ENCODE measurements around the gene ANO1.
A peak's percentile ranks its signal among the peaks of the same experiment; 100 is the strongest.

ANO1 gene

DNA sequence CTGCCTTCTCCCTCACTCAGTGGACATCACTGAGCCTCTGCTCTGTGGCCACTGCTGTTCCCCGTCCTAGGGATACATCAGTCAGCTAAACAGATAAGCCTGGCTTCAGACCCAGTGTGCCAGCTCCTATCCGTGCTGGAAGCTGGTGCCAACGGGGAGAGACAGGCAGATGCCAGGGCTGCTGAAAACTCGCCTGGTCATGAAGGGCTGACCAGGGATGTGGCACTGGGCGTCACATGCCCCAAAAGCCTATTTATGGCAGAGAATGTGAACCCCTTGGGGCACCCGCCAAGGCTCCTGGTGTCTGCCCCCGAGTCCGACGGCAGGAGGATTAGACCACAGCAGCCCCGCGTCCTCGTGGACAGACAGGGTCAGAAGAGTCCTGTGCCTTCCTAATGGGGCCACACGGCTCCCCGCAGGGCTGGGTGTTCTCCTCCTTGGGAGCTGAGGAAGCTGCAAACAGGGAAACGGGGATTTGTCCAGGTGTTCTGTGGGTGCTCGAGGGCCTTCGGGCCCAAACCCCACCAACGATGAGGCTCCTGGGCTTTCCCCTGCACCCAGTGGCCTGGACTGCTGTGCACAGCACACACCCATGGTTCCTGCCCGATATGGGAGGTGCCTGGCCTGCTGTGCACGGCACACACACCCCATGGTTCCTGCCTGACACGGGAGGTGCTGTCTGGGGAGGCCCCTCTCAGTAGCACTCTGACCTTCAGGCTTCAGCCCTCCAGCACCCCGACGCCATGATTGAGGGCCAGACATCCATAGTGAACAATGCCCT lies 19.9 kb downstream of the ANO1 start:
- no peak for DNase-seq

DNA sequence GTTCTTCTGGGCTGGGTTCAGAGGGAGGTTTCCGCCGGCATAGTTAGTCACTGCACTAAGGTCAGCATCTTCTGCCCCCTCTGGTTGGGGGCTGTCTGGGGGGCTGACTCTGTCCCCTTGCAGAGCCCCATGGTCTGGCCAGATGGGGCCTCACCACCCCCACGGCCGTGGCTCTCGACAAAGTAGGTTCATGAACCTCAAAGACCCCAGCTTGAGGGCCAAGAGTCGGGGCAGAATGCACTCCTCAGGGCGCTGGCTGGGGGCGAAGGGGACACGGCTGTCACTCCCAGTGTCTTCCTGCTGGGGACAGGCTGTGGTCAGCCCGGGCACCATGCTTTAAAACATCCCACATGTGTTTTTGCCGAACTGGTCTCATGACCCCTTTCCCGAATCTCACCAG lies 20.8 kb downstream of the ANO1 start:
- DNase-seq, result no peak

DNA sequence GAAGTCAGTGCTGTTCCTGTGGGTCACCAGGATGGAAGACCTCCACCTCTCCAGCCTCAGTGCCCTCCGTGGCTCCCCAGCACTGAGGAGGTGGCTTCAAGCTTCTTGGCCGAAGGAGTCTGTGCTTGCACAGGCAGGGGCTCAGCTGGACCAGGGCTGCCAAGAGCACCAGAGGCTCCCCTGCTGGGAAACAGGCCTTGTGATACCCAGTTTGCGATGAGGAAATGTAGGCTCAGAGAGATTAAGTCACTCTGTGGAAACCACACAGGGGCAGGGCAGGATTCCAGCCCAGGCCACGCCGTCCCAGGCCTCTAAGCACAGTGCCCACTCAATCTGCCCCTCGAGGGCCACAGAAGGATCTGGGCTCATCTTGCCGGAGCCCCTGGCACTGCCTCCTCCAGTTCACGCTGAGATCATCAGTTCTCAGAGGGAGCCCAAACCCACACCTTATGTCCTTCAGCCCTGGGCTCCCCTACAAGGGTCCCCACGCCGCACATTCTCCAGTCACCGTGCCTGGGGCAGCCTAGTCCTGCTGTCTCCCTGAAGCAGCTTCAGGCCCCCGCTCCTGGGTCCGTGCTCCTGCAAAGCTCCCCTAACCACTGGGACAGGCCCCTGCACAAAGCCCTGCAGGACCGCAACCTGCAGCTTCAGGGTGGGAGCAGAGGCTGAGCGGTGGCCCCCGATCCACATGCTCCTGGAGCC lies 21.6 kb downstream of the ANO1 start:
- no peak for DNase-seq

DNA sequence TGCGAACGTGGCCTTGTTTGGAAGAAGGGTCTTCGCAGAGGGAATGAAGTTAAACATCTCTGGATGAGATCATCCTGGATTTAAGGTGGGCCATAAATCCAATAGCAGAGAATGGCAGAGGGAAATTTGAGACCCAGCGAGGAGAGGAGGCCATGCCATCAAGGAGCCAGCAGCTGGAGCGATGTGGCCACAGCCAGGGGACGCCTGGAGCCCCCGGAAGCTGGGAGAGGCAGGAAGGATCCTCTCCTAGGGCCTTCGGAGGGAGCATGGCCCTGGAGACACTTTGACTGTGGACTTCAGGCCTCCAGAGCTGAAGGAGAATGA lies 22.1 kb downstream of the ANO1 start:
- no peak for DNase-seq

DNA sequence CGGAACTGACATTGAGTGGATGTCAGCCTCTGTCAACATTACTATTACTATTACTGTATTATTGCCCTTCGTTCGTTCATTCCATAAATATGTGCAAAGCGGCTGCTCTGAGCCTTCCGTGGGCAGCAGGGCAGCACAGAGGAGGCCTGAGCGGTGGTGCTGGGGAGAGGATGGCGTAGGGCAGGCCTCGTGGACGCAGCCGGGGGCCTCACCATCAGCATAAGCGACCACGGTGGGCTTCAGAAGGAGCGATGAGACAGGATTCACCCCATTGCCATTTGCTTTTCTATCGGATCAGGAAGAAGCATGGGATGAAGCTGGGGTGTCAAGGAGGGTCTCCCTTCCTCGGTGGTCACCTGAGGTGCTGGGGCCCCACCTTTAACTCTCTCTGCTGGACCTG lies 22.7 kb downstream of the ANO1 start:
- no peak for DNase-seq

DNA sequence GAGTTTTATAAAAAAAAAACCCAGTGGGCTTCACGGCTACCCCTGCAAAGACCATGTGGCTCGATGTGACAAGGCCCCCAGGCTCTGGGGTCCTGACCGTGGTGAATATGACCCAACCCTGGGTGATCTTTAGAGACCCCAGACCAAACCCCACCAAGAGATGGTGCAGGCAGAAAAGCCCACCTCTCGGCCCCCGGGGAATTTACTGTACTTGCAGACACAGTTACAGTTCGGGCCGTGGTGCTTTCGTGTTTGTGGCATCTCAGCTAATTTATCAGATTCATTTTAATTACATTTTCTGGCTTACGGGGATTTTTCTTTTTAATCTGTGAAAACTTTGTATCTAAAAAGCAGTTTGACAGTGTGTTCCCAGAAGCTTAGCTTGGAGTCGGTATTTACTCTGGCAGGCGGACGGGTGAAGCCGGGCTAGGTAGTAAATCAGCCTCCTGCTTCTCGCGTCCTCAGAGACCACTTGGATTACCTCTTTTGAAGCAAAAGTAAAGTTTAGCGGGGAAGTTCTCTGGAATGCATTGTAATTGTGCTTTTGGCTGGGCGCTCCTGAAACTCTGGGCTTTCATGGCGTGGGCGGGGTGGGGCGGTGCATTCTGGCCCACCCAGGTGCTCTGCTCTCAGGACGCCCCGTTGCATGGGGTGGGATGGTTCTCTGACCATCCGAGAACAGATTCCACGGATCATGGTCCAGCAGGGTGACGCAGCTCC lies 25.3 kb downstream of the ANO1 start:
- no peak for DNase-seq

DNA sequence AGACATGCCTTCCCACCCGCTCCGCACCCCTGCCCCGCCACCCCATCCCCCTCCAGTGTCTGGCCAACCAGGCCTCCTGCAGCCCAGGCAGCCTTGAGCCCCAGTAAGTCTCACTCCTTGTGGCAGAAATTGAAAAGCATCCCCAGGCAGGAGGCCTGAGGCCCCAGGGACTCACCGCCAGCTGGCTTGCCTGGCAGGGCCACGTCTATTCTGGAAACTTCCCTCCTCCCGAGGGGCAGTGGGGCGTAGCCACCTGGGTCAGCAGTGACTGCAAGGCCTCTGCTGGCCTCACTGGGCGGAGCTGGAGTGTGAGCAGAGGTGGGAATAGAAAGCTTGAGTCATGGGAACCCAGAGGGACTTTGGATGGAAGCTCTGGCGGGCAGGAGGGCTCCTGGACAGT lies 26.3 kb downstream of the ANO1 start:
- DNase-seq, result no peak

DNA sequence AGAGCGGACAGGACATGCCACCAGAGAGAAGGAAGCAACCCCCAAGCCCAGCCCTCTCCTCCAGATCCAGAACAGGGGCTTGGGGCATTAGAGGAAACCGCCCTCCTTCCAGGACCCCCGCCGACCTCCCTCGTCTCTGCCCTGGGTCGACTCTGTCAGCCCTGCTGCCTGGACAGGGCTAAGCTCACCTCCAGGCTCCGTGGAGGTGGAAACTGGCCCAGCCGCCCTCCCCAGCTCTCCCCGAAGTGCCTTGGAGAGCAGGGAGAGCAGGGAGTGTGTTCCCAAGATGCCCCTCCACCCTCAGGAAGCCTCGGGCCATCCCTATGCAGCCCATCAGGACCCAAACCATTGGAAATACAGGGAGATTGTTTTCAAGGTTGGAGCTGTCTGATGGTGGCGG lies 26.8 kb downstream of the ANO1 start:
- no peak for DNase-seq

DNA sequence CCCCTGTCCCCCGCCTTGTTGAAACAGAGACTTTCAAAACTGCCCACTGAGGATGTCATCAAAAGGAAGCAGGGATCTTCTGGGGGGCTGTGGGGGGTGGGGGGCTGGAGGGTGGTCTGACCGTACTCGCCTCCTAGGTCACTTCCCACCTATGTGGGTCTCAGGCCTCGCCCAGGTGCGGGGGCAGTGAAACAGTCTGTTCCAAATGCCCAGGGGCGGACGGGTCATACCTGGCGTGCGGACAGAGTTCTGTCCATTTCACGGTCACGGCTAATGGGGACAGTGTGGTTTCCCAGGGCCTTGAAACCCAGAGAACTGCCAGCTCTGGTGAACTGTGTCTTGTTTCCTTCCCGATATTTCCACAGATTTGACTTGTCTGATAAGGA lies 27.2 kb downstream of the ANO1 start:
- no peak for DNase-seq

DNA sequence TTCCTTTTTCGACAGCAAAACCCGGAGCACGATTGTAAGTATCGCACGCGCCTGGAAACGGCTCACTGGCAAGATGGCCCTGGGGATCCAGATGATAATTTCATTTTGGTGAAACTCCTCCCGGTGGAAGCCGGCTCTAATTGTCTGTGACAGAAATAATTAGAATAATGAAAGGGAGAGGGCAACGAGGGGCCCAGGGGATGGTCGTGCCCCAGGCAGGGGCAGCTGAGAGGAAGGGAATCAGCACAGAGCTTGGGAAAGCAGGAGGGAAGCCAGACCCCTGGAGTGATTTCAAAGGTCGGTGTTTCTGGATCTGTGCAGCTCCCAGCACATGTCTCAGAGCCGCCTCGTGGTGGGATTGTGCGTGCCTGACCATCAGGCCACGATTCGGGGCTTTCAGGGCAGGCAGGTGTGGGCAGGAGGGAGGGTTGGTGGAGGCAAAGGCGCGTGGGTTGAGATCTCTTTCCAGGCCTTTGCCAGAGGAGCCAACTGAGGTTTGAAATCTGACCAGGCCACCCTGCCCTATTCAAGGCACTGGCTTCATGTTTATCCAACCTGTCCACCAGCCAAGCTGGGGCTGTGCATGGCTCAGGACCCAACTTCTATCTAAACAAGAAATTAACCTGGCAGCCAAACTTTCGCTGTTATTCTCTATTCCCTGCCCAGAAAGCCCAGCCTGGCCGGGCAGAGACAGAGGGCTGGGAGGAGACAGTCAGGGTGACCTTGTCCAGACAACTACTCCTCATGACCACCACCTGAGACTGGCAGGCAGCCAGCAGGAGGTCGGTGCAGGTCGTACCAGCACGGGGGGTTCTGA lies 27.8 kb downstream of the ANO1 start:
- no peak for DNase-seq

DNA sequence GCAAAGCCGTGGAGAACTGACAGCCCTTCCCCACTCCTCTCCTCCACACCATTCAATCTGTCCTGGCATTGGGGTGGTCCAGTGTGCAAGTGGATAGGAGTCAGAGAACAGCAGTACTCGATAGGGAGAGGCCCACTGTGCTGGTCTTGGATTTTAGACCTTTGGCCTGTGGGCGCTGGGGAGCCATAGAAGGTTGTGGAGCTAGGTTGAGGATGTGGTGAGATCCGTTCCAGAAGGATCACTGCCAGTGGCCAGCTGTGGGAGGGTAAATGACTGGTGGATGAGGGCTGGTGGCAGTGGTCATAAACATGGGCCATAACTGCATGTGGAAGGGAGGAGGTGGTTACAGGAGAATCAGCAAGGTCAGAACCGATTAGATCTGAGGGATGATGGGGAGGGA lies 28.6 kb downstream of the ANO1 start:
- DNase-seq, result no peak

DNA sequence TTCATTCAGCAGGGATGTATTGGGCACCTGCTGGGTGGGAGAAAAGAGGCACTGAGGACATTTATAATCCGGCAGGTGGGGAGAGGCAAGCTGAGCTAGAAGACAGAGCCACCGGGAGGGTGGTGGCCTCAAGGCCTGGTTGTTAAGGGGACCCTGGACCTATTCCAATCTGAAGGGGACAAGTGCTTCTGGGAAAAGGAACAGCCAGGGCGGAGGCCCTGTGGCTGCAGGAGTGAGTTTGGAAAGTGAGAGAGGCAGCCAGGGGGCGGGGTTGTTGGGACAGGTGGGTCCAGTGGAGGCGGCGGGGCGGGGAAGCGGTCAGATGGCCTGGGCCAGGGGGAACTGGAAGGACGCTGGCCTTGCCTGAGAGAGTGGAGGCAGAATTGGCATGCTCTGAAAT lies 29.1 kb downstream of the ANO1 start:
- DNase-seq, result no peak

DNA sequence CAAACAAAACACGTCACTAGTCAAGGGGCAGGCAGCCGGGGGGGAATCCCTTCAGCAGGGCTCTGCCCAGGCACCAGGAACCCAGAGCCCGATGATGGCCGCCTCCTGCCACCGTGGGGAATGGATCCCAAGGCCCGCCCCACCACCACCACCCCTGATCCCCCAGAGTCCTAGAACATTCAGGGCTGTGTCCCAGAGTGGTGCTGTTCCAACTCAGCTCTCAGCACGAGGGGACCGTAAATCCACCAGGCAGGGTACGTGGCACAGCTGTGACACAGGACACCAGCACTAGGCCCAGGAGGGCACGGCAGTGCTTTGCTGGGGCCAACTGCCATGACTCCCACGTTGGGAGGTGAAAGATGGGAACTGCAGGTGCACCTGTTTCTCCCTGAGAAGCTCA lies 29.6 kb downstream of the ANO1 start:
- DNase-seq, result no peak

DNA sequence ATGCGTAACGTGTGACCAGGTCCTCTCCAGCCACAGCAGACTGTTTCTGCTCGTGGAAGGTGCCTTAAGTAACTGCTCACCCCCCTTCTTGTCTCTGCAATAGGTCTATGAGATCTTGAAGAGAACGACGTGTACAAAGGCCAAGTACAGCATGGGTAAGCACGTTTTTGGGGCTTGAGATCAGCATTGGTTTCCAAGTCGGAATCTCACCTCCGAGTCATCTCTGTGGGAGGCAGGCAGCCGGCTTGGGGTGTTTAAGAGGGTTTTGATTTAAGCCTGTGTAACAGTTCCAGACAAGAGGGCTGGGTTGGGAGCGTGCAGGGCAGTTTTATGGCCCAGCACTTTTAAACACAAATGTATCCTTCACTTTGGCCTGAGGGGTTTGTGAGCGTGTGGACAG lies 30.1 kb downstream of the ANO1 start:
- DNase-seq, result no peak

DNA sequence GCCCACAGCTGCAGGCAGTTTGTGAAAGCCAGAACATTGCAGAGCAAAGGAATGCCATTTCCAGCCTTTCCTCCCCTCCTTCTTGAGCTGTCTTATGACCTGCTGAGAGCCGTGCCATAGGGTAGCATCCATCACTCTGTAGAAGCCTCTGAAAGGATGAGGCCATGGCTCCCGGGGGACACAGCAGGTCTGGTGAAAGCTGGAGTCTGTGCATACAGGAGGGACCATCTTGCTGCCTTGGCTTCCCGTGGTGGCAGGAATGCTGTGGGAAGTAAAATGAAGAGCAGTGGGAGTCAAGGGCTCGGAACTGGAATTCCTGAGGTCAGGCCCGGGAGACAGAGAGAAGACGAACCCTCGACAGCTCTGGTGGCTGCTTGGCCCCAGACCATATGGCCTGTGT lies 30.9 kb downstream of the ANO1 start:
- DNase-seq, result no peak

DNA sequence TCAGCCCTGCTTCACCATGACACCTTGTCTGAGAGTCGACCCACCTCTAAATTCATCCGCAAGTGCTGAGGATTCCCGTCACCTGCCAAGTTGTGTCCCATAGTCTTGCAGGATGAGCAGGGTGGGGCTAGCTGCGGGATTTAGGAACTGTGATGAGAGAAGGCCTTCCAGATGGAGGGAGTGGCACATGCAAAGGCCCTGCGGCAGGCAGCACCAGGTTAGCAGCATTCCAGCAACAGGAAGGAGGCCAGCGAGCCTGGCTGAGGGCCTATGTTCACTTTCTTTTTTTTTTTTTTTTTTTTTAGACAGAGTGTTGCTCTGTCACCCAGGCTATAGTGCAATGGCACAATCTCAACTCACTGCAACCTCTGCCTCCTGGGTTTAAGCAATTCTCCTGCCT lies 31.8 kb downstream of the ANO1 start:
- no peak for DNase-seq

DNA sequence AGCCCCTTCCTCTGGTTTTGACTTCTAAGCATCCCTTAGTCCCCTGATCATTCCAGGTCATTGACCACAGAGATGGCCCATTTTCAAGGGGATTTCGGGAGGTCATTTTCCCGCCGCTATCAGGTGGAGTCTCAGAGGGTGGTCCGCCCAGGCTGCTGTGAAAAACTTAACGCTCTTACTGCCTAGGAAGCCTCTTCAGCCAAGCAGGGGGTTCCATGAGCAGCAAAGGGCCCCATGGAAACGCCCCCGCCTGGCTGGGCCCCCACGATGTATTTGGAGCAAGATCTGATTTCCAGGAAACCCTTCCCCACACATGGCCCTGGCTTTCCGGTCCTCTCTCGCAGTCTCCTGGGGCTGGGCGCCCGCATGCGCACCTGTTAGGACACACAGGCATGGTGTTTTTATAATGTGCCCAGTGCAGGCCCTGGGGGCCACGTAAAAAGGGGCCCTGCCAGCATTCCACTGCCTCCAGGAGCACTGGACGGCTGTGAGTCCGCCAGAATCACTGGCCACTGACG lies 32.5 kb downstream of the ANO1 start:
- no peak for DNase-seq

DNA sequence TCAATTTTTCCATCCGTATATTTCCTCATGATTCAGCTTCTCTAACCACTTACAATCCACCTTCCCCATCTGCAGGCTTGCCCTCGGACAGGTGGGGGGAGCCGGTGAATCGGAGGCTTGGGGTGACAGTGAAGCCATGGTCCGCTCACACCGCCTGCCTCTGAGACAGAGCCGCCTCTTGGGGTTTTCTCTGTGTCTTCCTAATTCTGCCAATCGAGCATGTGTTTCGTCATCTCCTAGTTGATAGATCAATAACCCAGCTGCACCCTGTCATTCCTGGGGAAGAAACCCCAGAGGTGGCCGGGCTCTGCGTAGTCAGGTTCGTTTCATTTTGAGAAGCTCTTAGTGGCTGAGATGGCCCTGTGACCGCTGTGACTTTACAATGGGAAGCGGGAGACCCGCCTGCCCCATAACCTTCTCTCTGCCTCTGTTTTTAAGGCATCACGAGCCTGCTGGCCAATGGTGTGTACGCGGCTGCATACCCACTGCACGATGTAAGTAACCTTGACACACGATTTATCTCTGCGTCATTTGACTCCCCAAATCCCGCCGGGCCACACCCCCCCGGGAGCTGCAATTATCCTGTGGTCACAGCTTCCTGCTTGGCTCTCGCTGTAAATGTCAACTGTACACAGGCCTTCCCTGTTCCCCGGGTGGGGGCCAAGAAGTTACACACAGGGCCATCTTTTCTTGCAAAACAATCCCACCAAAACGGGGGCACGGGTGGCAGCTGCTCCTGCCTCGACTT lies 33.3 kb downstream of the ANO1 start:
- peak; percentile 21 to 41 (median 30) for DNase-seq

DNA sequence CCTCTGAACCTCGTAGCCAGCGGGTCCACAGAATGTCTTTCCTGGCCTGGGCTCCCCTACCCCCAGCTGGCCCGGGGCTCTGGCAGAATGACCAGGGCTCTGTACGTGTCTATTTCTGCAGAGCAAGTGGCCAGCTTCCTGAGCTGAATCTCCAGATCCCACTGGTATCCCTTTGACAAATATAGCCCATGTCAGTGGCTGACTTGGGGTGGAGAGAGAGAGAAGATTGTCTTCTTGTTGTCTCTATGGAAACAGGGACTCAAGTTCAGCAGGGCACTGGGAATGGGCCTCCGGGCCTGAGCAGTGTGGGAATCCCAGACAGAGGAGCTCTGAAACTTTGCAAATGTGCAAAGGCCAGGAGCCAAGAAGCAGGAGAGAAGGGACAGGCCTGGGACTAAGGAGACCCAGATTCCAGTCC lies 33.9 kb downstream of the ANO1 start:
- no peak for DNase-seq

DNA sequence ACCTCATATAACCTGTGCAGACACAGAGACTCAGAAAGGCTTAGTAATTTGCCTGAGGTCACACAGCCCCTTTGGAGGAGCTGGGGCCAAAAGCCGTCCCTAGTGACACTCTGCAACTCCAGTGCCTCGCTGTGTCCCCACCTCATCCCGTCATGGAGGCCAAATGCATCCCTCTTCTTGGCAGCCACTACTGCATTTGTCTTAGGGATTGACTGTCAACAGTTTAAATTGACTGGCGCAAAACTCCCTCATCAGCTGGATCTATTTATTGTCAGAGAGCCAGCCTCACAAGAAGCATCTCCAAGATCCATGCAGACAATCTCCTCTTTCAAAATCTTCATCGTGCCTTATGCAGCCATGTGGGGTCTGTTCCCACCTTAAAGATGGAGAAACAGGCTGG lies 35.7 kb downstream of the ANO1 start:
- DNase-seq, result no peak

DNA sequence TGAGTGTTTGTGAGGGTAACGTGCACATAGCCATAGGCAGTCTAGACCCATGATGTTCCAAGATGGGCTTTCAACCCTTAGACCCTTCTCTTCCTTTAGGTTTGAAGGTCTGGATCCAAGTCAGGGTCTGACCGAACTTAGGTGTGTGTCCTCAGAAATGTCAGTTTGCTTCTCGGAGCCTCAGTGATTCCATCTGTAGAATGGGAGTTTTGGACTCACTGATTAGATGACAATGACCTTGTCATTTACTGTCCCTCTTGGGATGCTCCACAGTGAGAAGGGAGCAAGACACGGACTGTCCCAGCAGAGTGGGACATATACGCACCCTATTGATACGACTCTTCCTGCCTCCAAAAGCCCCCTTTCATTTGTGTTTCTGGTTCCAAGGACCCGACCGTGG lies 37.7 kb downstream of the ANO1 start:
- no peak for DNase-seq

DNA sequence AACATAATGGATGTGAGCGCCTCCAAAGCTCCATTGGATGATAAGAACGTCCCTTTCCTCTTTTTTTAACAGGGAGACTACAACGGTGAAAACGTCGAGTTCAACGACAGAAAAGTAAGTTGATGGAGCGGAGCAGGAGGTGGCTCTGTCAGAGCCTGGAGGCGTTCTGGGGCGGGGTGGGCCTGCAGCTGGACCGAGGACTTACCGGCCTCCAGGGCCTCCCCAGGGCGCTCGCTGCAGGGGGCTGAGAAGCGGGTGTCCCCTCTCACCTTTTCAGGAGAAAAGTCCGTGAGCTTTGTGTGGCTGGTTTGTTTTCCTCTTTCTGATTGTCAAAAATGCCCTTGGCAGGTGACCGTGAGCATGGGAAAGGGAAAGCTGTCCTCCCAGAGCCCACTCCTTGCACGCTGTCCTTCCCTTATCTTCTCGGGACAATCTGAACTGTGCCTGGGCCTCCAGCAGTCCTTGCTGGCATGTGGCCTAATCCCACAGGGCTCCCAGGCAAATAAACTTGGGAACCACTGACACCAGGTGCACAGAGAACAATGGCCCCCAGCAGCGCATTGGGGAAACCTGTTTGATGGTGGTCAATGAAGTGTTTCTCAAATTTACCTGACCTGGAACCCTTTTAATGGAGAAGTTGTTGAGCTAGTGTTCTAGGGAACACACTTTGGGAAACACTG lies 38.4 kb downstream of the ANO1 start:
- DNase-seq, result no peak

All from suppressor macrophage (primary cell).